Heart left ventricle (tissue), 13 donors: ENCODE measurements around the gene CLK3.

Experiments
- POLR2A ChIP-seq, 2 donors: fragments of 450-650 bp; IDR thresholded peaks; one replicate each; pipeline ENCODE4 v1.6.1; 2017; ENCODE audit warnings: antibody characterized with exemption in 2 of 2, mild to moderate bottlenecking in 2 of 2, moderate library complexity in 2 of 2
- TF ChIP-seq, protein P1 (sequence below), 12 donors: fragments of 200-600 bp; sonication (generic) in 4 of 12; IDR thresholded peaks; one replicate each; pipeline versions ENCODE4 v1.5.0 to v1.8.0; 2018 to 2022; ENCODE audit warnings: antibody characterized with exemption in 12 of 12, mild to moderate bottlenecking in 5 of 12
- donor health status: ischemic (EF 13 %, LVEDD 7.1; RV severe dilation, severe dysfunction).
- donor health status: DM: no; HTN: yes; CAD: no.
- donor health status: DM: no; HTN: no; CAD: no.
- donor health status: ischemic (EF 25% LVEDD 6.9; RV normal size, moderate dysfunction).
- donor health status: ischemic (EF 25% LVEDD 5.7; RV mildly dilated, moderate dysfunction).
- donor health status: ischemic (EF 35%, LVEDD 5.7; RV mildly dilated, moderate dysfunction).
- donor health status: nonischemic (EF 11% LVEDD 7.7; RV severe dilation, severe dysfunction).
- donor health status: DM: yes; HTN: yes; CAD: no.
- donor health status: PGD.
- donor health status: ischemic (EF 29% LVEDD 5.4; RV normal size, mild dysfunction).
- donor health status: nonischemic (EF 23%, LVEDD 6.1; RV moderate dilation, normal function).

- TF ChIP-seq, protein P1, sequence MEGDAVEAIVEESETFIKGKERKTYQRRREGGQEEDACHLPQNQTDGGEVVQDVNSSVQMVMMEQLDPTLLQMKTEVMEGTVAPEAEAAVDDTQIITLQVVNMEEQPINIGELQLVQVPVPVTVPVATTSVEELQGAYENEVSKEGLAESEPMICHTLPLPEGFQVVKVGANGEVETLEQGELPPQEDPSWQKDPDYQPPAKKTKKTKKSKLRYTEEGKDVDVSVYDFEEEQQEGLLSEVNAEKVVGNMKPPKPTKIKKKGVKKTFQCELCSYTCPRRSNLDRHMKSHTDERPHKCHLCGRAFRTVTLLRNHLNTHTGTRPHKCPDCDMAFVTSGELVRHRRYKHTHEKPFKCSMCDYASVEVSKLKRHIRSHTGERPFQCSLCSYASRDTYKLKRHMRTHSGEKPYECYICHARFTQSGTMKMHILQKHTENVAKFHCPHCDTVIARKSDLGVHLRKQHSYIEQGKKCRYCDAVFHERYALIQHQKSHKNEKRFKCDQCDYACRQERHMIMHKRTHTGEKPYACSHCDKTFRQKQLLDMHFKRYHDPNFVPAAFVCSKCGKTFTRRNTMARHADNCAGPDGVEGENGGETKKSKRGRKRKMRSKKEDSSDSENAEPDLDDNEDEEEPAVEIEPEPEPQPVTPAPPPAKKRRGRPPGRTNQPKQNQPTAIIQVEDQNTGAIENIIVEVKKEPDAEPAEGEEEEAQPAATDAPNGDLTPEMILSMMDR (IDR thresholded peaks at IDR 0.05) = no peak
- TF ChIP-seq POLR2A (IDR thresholded peaks at IDR 0.05) = no peak
These were observed 11.4 kb downstream of the CLK3 start for GRCh38 chr15:74626752-74627692.
